ENCODE data around the gene TMUB1.

Gene TMUB1

GRCh38 chr7:151087245-151088018 is 4.1 kb upstream of the TMUB1 start:
- TF ChIP-seq PAX5 (IDR thresholded peaks at IDR 0.05; ENCODE audit: insufficient read depth, low read length, severe bottlenecking) (no peak), POU2F2 (IDR thresholded peaks at IDR 0.05; ENCODE audit: low read depth, low read length) (no peak), TAF1 (IDR thresholded peaks at IDR 0.05; ENCODE audit: low read depth, low read length) (no peak), POLR2A (IDR thresholded peaks at IDR 0.05; ENCODE audit: low read depth, low read length) (no peak), POLR2AphosphoS5 (IDR thresholded peaks at IDR 0.05; ENCODE audit: low read depth, low read length) (no peak), SPI1 (IDR thresholded peaks at IDR 0.05; ENCODE audit: low read depth, low read length) (no peak)
- DNase-seq (ENCODE audit: insufficient read length, low spot score) (no peak), FAIRE-seq (no peak)

GRCh38 chr7:151086802-151087244 is 3.5 kb upstream of the TMUB1 start:
- DNase-seq (ENCODE audit: insufficient read length, low spot score) (no peak), FAIRE-seq (peak; percentile 26)
- TF ChIP-seq TAF1 (IDR thresholded peaks at IDR 0.05; ENCODE audit: low read depth, low read length) (no peak), POU2F2 (IDR thresholded peaks at IDR 0.05; ENCODE audit: low read depth, low read length) (no peak), POLR2A (IDR thresholded peaks at IDR 0.05; ENCODE audit: low read depth, low read length) (no peak), PAX5 (IDR thresholded peaks at IDR 0.05; ENCODE audit: insufficient read depth, low read length, severe bottlenecking) (no peak), SPI1 (IDR thresholded peaks at IDR 0.05; ENCODE audit: low read depth, low read length) (no peak), POLR2AphosphoS5 (IDR thresholded peaks at IDR 0.05; ENCODE audit: low read depth, low read length) (no peak)

- TF ChIP-seq PAX5 (IDR thresholded peaks at IDR 0.05; ENCODE audit: insufficient read depth, low read length, severe bottlenecking) = no peak
- TF ChIP-seq POLR2AphosphoS5 (IDR thresholded peaks at IDR 0.05; ENCODE audit: low read depth, low read length) = no peak
- TF ChIP-seq POU2F2 (IDR thresholded peaks at IDR 0.05; ENCODE audit: low read depth, low read length) = no peak
- no peak for TF ChIP-seq POLR2A (IDR thresholded peaks at IDR 0.05; ENCODE audit: low read depth, low read length)
- TF ChIP-seq SPI1 (IDR thresholded peaks at IDR 0.05; ENCODE audit: low read depth, low read length) = no peak
- no peak for TF ChIP-seq TAF1 (IDR thresholded peaks at IDR 0.05; ENCODE audit: low read depth, low read length)
- DNase-seq (ENCODE audit: insufficient read length, low spot score) = peak; percentile 83
- peak; percentile 40 for FAIRE-seq
These were observed 2.7 kb upstream of the TMUB1 start, which contains the start of gene AGAP3 for GRCh38 chr7:151085691-151086620. TSS of gene AGAP3 (plus strand) at chr7:151086475. CDS start at chr7:151086742, 267 bp downstream.

GRCh38 chr7:151085329-151085690 is 2.0 kb upstream of the TMUB1 start:
- DNase-seq (ENCODE audit: insufficient read length, low spot score) (no peak), FAIRE-seq (no peak)
- no peak for TF ChIP-seq POLR2AphosphoS5 (IDR thresholded peaks at IDR 0.05; ENCODE audit: low read depth, low read length)
- TF ChIP-seq TAF1 (IDR thresholded peaks at IDR 0.05; ENCODE audit: low read depth, low read length) = no peak

- TF ChIP-seq SPI1 (IDR thresholded peaks at IDR 0.05; ENCODE audit: low read depth, low read length) = no peak
- no peak for TF ChIP-seq TAF1 (IDR thresholded peaks at IDR 0.05; ENCODE audit: low read depth, low read length)
- no peak for TF ChIP-seq PAX5 (IDR thresholded peaks at IDR 0.05; ENCODE audit: insufficient read depth, low read length, severe bottlenecking)
- no peak for TF ChIP-seq POU2F2 (IDR thresholded peaks at IDR 0.05; ENCODE audit: low read depth, low read length)
- TF ChIP-seq POLR2AphosphoS5 (IDR thresholded peaks at IDR 0.05; ENCODE audit: low read depth, low read length) = no peak
- TF ChIP-seq POLR2A (IDR thresholded peaks at IDR 0.05; ENCODE audit: low read depth, low read length) = no peak
- FAIRE-seq = no peak
- DNase-seq (ENCODE audit: insufficient read length, low spot score) = no peak
These were observed 499 bp upstream of the TMUB1 start for GRCh38 chr7:151083824-151084160.

DNA sequence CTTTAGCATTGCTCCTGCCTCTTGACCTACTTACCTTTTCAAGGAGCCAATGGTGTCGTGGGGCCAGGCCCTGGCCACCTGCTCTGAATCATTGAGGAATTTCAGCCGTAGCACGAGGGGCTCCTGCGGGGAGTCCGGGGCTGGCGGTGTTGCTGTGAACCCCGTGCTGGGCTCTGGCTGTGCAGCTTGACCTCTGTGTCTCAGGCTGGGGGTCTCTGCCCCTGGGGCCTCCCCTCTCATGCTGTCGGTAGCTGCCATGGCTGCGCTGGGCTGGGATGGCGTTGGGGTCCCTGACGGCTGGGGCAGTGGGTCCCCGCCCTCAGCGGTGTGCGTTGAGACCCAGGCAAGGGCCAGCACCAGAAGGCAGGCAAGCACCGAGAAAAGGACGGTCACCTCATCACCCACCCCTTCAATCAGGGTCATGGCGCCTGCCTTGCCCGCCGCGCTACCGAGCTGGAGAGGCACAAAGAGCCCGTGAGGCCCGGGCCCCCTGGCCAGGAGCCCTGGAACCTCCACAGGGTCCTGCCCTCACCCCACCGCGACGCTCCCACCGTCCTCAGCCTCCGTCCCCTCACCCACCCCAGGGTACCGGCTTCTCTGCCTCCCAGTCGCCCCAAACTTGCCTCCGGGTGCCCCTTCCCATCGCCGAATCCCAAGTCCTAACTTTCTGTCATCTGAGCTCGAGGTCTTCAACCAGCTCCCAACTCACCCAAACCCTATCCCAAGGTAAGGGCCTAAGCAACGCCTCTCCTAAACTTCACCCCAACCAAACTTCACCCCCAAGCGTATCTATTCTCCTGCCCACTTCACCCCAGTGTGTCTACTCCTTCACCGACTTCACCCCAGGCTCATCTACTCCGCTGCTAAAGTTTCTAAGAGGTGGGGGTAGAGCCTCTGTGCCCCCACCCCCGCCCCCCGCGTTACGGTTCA is 887 bp downstream of the TMUB1 start:
- TF ChIP-seq PAX5 (IDR thresholded peaks at IDR 0.05; ENCODE audit: insufficient read depth, low read length, severe bottlenecking) = no peak
- no peak for TF ChIP-seq TAF1 (IDR thresholded peaks at IDR 0.05; ENCODE audit: low read depth, low read length)
- no peak for TF ChIP-seq POLR2AphosphoS5 (IDR thresholded peaks at IDR 0.05; ENCODE audit: low read depth, low read length)
- TF ChIP-seq POU2F2 (IDR thresholded peaks at IDR 0.05; ENCODE audit: low read depth, low read length) = no peak
- no peak for TF ChIP-seq POLR2A (IDR thresholded peaks at IDR 0.05; ENCODE audit: low read depth, low read length)
- no peak for TF ChIP-seq SPI1 (IDR thresholded peaks at IDR 0.05; ENCODE audit: low read depth, low read length)
- FAIRE-seq = no peak
- no peak for DNase-seq (ENCODE audit: insufficient read length, low spot score)

- FAIRE-seq (no peak), DNase-seq (ENCODE audit: insufficient read length, low spot score) (no peak)
- TF ChIP-seq POLR2AphosphoS5 (IDR thresholded peaks at IDR 0.05; ENCODE audit: low read depth, low read length) (no peak), PAX5 (IDR thresholded peaks at IDR 0.05; ENCODE audit: insufficient read depth, low read length, severe bottlenecking) (no peak)
These were observed 1.9 kb downstream of the TMUB1 start for GRCh38 chr7:151081170-151082101.

DNA sequence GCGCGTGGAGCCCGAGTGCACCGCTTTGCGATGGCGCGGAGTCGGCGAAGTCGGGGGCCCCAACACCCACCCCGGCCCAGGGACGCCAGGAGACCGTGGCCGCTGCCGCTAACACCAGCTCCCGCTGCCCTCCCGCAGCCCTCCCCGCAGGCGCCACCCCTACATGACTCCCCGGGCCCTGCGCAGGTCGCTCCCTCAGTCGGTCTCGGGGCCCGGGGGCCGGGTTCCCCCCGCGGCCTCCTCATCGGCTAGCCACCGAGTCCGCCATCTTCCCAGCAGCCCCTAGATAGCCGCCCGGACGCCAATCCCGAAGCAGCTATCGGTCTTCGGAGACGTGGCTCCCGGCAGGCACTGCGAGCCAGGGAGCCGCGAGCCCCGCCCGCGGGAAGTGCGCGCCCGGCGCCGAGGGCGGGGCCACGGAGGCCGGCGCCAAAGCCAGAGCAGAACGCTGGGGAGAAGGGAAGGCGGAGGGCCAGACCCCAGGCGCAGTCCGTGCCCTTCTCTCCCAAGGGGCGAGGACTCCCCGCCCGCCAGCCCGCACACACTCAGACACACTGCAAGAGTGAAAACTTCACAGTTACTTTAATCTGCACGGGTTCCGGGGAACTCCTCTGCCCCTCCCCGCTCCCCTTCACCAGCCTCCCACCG is 2.6 kb downstream of the TMUB1 start, which contains the start of gene FASTK:
Gene FASTK (minus strand): TSS at position 288 of the 648 bp plus-strand sequence. CDS start 43 bp downstream, at position 245.
- FAIRE-seq (peak; percentile 90), DNase-seq (ENCODE audit: insufficient read length, low spot score) (peak; percentile 98)
- TF ChIP-seq POLR2AphosphoS5 (IDR thresholded peaks at IDR 0.05; ENCODE audit: low read depth, low read length) (peak; percentile 81), TAF1 (IDR thresholded peaks at IDR 0.05; ENCODE audit: low read depth, low read length) (peak; percentile 89), PAX5 (IDR thresholded peaks at IDR 0.05; ENCODE audit: insufficient read depth, low read length, severe bottlenecking) (no peak), POLR2A (IDR thresholded peaks at IDR 0.05; ENCODE audit: low read depth, low read length) (peak; percentile 84)
